Measurements from ENCODE around the gene TOX3.

The TOX3 gene

DNA sequence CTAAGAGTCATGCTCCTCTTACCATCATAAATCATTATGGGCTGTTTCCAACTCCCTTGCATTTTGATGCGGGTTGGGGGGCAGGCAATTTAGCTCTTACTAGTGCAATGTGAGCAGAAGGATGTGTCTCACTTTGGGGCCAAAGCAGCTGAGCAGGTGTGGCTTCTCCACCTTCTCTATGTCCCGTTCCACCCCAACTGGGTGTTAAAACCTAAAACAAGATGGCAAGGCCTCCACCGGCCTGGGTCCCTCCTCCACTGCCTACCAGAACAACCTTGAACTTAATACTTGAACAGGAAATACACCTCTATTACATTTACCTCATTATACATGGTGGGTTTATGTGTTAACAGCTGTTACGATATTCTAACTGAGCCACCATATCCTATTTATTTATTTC is 52.8 kb downstream of the TOX3 start:
- no peak for DNase-seq (ENCODE audit: low read depth in 2 of 3, low spot score in 2 of 3)

GRCh38 chr16:52492789-52493357 is 54.1 kb downstream of the TOX3 start:
- DNase-seq (ENCODE audit: low read depth in 2 of 3, low spot score in 2 of 3), result no peak

- no peak for DNase-seq (ENCODE audit: low read depth in 2 of 3, low spot score in 2 of 3)
These were observed 55.7 kb downstream of the TOX3 start for GRCh38 chr16:52491216-52491615.

- DNase-seq (ENCODE audit: low read depth in 2 of 3, low spot score in 2 of 3), result no peak
These were observed 57.0 kb downstream of the TOX3 start for GRCh38 chr16:52489894-52490293.

GRCh38 chr16:52488837-52489289 is 58.1 kb downstream of the TOX3 start:
- no peak for DNase-seq (ENCODE audit: low read depth in 2 of 3, low spot score in 2 of 3)

DNA sequence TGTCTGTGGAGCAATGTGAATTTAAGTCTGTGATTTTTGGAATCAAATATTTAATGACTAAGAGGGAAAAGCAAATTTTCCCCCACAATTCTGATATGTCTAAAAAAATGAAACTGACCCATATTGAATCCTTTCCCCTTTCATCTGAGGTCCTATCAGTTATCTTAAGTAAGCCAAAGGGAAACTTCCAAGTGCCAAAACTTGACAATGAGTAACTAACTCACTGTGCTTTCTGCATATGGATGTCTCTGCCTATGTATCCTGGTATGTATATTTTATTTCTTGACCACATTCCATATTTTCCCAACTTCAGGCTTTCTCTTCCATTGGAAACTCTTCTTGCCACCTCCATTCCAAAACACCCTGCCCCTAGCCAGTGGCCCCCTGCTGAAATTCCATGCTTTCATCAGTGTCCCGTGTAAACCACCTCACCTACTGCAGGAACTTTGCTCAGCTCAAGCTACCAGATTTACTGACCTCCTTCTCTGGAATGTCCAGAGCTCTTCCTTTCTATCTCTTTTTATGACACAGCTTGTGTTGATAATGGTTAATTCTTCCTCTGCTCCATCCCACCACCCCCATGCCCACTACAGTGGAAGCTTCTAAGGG is 59.0 kb downstream of the TOX3 start:
- no peak for DNase-seq (ENCODE audit: low read depth in 2 of 3, low spot score in 2 of 3)

DNA sequence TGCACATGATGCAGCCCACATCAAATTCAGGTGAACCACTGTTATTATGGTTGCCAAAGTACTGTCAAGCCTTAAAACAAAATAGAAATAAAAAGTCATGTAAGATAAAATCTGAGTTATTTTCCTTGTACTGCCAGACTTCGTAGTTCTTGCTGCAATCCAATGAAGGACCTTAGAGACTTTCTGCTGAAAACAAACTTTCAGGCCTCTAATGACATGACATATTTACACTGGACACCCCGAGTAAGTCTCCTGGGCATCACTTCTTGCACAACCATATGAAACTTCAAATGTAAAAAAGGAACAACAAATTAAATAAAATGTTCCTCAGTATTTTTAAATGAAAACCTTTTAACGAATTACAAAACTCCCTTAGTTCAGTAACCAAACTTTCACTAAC is 66.7 kb downstream of the TOX3 start:
- DNase-seq (ENCODE audit: low read depth in 2 of 3, low spot score in 2 of 3), result no peak

- no peak for DNase-seq (ENCODE audit: low read depth in 2 of 3, low spot score in 2 of 3)
These were observed 70.8 kb downstream of the TOX3 start for GRCh38 chr16:52476111-52476510.

- DNase-seq (ENCODE audit: low read depth in 2 of 3, low spot score in 2 of 3), result no peak
These were observed 72.3 kb downstream of the TOX3 start for GRCh38 chr16:52474679-52475078.

DNA sequence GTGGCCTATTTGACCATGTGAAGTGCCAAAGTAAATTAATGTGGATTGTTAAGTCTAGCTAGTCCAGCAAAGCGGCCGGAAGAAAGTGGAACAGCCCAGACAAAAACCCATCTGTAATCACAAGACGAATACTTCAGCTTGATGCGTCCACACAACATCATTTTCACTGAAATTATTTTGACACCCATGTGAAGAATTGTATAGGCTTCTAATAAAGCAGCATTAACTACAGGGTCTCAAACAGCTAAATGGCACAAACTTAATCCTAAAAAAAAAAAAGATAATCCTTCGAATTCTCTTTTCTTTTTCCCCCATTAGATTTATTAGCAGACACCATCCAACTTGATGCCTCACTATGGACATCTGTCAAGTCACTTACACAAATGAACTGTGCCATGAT is 73.8 kb downstream of the TOX3 start:
- no peak for DNase-seq (ENCODE audit: low read depth in 2 of 3, low spot score in 2 of 3)

GRCh38 chr16:52471650-52472370 is 75.1 kb downstream of the TOX3 start:
- no peak for DNase-seq (ENCODE audit: low read depth in 2 of 3, low spot score in 2 of 3)

DNA sequence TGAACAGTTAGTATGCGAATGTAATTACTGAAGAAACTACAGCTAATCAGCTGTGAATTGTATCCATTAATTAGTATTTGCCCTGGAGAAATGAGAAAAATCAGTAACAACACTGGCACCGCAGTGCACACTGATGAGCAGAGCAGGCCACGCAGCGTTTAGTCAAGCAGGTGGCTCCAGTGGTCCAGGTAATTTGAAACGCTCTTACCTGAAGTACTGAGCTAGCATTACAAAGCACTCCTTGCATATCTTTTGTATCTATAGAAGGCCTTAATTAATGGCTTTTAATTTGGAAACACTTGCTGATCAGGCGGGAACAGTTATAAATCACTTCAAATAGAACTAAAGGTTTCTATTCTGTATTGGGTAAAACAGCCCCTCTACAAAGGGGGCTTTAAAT is 76.4 kb downstream of the TOX3 start:
- no peak for DNase-seq (ENCODE audit: low read depth in 2 of 3, low spot score in 2 of 3)

GRCh38 chr16:52469775-52470174 is 77.2 kb downstream of the TOX3 start:
- no peak for DNase-seq (ENCODE audit: low read depth in 2 of 3, low spot score in 2 of 3)

- DNase-seq (ENCODE audit: low read depth in 2 of 3, low spot score in 2 of 3), result no peak
These were observed 77.9 kb downstream of the TOX3 start for GRCh38 chr16:52469091-52469490.

DNA sequence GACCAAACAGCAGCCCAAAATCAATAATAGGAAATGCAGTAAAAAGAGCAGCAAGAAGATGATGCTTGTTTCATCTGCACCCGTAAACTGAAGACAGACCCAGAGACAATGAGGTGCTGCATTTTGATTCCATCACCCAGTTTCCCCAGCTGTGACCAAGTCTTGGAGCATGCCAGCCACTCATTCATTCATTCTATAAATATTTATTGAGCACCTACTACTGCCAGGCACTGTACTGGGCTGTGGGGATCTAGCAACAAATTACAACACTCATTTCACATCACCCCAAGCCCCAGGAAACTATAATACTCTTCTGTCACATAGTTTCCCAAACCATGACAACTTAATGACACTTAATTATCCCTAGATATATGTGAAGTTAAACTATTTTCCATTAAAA is 79.2 kb downstream of the TOX3 start:
- no peak for DNase-seq (ENCODE audit: low read depth in 2 of 3, low spot score in 2 of 3)

GRCh38 chr16:52466994-52467393 is 79.9 kb downstream of the TOX3 start:
- DNase-seq (ENCODE audit: low read depth in 2 of 3, low spot score in 2 of 3), result no peak

DNA sequence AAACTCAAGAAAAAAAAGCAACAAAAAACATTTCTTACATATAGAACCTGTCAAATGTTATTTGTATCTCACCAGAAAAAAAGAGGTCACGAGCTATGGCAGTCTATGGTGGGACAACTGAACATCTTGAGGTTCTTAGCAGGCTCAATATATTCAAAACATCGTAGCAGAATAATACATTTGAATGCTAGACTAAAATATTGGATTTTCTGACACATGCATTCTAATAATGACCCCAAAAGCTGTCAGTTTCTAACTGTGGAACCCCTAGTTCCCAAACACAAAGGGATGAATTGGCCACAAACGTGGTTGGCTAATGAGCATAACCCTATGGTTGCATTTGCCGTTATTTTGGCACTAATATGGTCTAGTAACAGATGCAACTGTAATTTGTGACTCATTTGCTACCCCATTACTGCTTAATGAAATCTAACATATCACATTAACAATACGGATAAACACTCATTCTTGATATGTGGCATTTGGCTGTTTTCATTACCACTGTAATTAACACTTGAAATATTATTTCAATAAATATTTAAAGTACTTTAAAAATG is 81.2 kb downstream of the TOX3 start:
- no peak for DNase-seq (ENCODE audit: low read depth in 2 of 3, low spot score in 2 of 3)

DNA sequence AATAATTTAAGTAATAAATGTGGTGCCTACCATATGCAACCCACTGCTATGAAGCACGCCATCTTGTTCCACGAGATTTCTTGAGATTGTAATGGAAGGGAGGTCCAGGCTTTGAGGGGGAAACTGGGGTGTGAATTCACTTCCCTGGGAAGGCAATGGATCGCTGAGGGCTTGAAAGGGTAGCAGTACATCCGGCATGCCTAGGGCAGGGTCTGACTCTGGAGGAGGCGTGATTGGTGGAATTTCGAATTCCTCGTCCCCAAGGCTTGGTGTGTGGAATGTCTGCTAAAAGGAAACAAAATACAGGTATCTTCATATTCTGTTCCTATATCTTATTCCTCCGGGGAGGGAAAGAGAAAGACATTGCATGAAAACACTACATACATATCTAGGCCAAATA is 83.0 kb downstream of the TOX3 start:
- no peak for DNase-seq (ENCODE audit: low read depth in 2 of 3, low spot score in 2 of 3)

- no peak for DNase-seq (ENCODE audit: low read depth in 2 of 3, low spot score in 2 of 3)
These were observed 84.1 kb downstream of the TOX3 start for GRCh38 chr16:52462816-52463215.

GRCh38 chr16:52460639-52461178 is 86.2 kb downstream of the TOX3 start:
- DNase-seq (ENCODE audit: low read depth in 2 of 3, low spot score in 2 of 3), result no peak

DNA sequence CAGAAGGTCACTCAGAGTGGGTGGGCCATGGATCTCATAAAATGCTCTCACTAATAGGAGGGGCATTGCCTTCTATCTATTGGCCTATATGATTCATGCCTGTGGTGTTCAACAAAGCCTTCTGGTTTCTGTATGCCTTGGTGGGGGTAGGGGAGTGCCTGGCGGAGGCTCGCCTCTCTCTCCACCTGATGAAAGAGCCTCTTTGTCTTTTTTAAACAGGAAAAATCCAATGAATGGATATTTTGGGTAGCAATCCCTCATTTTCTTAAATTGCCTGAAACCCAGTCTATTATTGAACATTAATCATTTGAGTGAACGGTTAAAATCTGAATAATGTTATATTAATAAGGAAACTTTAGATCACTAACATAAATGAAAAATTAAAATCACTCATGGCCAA is 90.6 kb downstream of the TOX3 start:
- no peak for DNase-seq (ENCODE audit: low read depth in 2 of 3, low spot score in 2 of 3)

All from activated CD8-positive, alpha-beta memory T cell treated with anti-CD3 and anti-CD28 coated beads for 48 hours (primary cell).